PFSK-1 (cell line): Measurements from ENCODE around the gene FIBCD1.

Experiments used
- FOXP2 ChIP-seq: optimal IDR thresholded peaks from 2 replicates; pipeline ENCODE3; 2011; ENCODE audit warnings: borderline replicate concordance, control low read depth, inconsistent platforms; ENCODE audit not compliant: insufficient read depth; ENCODE audit errors: extremely low read length, extremely low read depth
- POLR2AphosphoS5 ChIP-seq: IDR thresholded peaks from 2 replicates; pipeline ENCODE4 v1.6.1; 2012; ENCODE audit warnings: low read depth, mild to moderate bottlenecking, control low read depth, low read length, moderate library complexity
- REST ChIP-seq, 2 experiments: IDR thresholded peaks; 2 replicates each; pipeline versions ENCODE4 v1.6.1 to v1.8.0; 2011 to 2012; ENCODE audit warnings: low read depth in 2 of 2, low read length in 2 of 2, control low read depth in 1 of 2, inconsistent platforms in 1 of 2, mild to moderate bottlenecking in 1 of 2, moderate library complexity in 1 of 2; ENCODE audit not compliant: insufficient read depth in 1 of 2
- SIN3A ChIP-seq: IDR thresholded peaks from 2 replicates; pipeline ENCODE4 v1.6.1; 2012; ENCODE audit warnings: mild to moderate bottlenecking, low read length, moderate library complexity, borderline replicate concordance; ENCODE audit not compliant: insufficient read depth
- TAF1 ChIP-seq: IDR thresholded peaks from 2 replicates; pipeline ENCODE4 v1.6.1; 2012; ENCODE audit warnings: low read length, control low read depth, borderline replicate concordance; ENCODE audit not compliant: insufficient read depth

Gene FIBCD1

GRCh38 chr9:130971294-130971849 lies 32.3 kb upstream of the FIBCD1 start:
- TF ChIP-seq FOXP2 (peak; percentile 4), REST (IDR thresholded peaks at IDR 0.05; ENCODE audit: insufficient read depth in 1 of 2, low read depth in 2 of 2, low read length in 2 of 2) (no peak)

- no peak for TF ChIP-seq POLR2AphosphoS5
- TF ChIP-seq TAF1: no peak
- no peak for TF ChIP-seq FOXP2
- TF ChIP-seq SIN3A: no peak
- no peak for TF ChIP-seq REST (IDR thresholded peaks at IDR 0.05; ENCODE audit: insufficient read depth in 1 of 2, low read depth in 2 of 2, low read length in 2 of 2)
Measured at GRCh38 chr9:130970855-130971254, 31.8 kb upstream of the FIBCD1 start.

GRCh38 chr9:130970052-130970451 lies 31.0 kb upstream of the FIBCD1 start:
- no peak for TF ChIP-seq REST (IDR thresholded peaks at IDR 0.05; ENCODE audit: insufficient read depth in 1 of 2, low read depth in 2 of 2, low read length in 2 of 2)
- TF ChIP-seq TAF1: no peak
- no peak for TF ChIP-seq SIN3A

- TF ChIP-seq TAF1: no peak
- TF ChIP-seq REST (IDR thresholded peaks at IDR 0.05; ENCODE audit: insufficient read depth in 1 of 2, low read depth in 2 of 2, low read length in 2 of 2): no peak
- no peak for TF ChIP-seq POLR2AphosphoS5
- no peak for TF ChIP-seq SIN3A
- TF ChIP-seq FOXP2: no peak
Measured at GRCh38 chr9:130965680-130966079, 26.6 kb upstream of the FIBCD1 start.

GRCh38 chr9:130963916-130964315 lies 24.9 kb upstream of the FIBCD1 start:
- no peak for TF ChIP-seq SIN3A
- no peak for TF ChIP-seq POLR2AphosphoS5
- no peak for TF ChIP-seq TAF1
- TF ChIP-seq REST (IDR thresholded peaks at IDR 0.05; ENCODE audit: insufficient read depth in 1 of 2, low read depth in 2 of 2, low read length in 2 of 2): no peak
- no peak for TF ChIP-seq FOXP2
